Activated CD4-positive, alpha-beta T cell treated with anti-CD3 and anti-CD28 coated beads for 36 hours (primary cell): ENCODE results near the gene UCP2. TPM values are rescaled to one million over a fixed set of nuclear protein-coding genes. Genes with fewer than 3 reads are reported as not detected.

Source experiments
- ATAC-seq: fragments of 200-7000 bp; cut with Tn5 transposase; one replicate; pipeline ENCODE4 v1.10.0; 2021; ENCODE audit warnings: mild to moderate bottlenecking, moderate library complexity
- CTCF ChIA-PET: fragments of 350-600 bp; sonication (Branson Sonifier 250); formaldehyde crosslinking; loops from one replicate; lab custom pipeline; 2021; ENCODE audit warnings: antibody characterized with exemption; lab: Charles Lee
- POLR2A ChIA-PET: fragments of 350-600 bp; sonication (Branson Sonifier 250); formaldehyde crosslinking; loops from one replicate; lab custom pipeline; 2021; ENCODE audit warnings: antibody characterized with exemption, inconsistent platforms; lab: Charles Lee
- DNase-seq: peaks from one replicate; pipeline ENCODE4 v3.0.0-alpha.2; 2020
- H3K27ac Mint-ChIP-seq: one replicate; pipeline ENCODE4 v1.8.0; 2021; ENCODE audit warnings: mixed read lengths
- H3K27me3 Mint-ChIP-seq: one replicate; pipeline ENCODE4 v1.8.0; 2021; ENCODE audit warnings: mixed read lengths
- H3K36me3 Mint-ChIP-seq: one replicate; pipeline ENCODE4 v1.8.0; 2021; ENCODE audit warnings: low read depth, mixed read lengths
- H3K4me1 Mint-ChIP-seq: one replicate; pipeline ENCODE4 v1.8.0; 2021; ENCODE audit warnings: mixed read lengths
- H3K4me3 Mint-ChIP-seq: one replicate; pipeline ENCODE4 v1.8.0; 2021; ENCODE audit warnings: mild to moderate bottlenecking, moderate library complexity, mixed read lengths
- H3K9me3 Mint-ChIP-seq: one replicate; pipeline ENCODE4 v1.8.0; 2021; ENCODE audit warnings: low read depth, mixed read lengths
- intact Hi-C, 2 experiments: fragments of 100-400 bp; cut with DNase I in 1 of 2; cut with micrococcal nuclease in 1 of 2; formaldehyde crosslinking; loops; one replicate each; pipeline versions ENCODE4 v1.14.2 to v1.15.1; 2022 to 2024; cut with DNase I, micrococcal nuclease
- total RNA-seq, 2 experiments: library from RNA; stranded (reverse); gene quantifications; one replicate each; pipeline ENCODE4 v1.2.3, GENCODE V29; 2021

The UCP2 gene
- 100 to 1,000 TPM; 259 to 261 TPM for total RNA-seq

GRCh38 chr11:73982595-73982989 is at the start of gene UCP2:
UCP2 (minus strand) TSS chr11:73982843; CDS start chr11:73978378, 4,465 bp downstream.
- no peaks in the 10 kb centered on the region for H3K27me3 Mint-ChIP-seq
- DNase-seq, result peak; percentile 92
- peaks cover 46% of the 10 kb centered on the region for H3K36me3 Mint-ChIP-seq
- H3K9me3 Mint-ChIP-seq, result no peaks in the 10 kb centered on the region
- peak within 1 kb of the TSS; percentile 96 for H3K27ac Mint-ChIP-seq
- intact Hi-C loops, result loop anchor here (1.0 to 10.0 kb wide), 9 partner anchors 38 to 762 kb away; partner anchors contain the start of genes C2CD3 (in 1 of the 2), COA4 (in 1 of the 2), FAM168A (in 1 of the 2) and PAAF1 (in 1 of the 2)
- H3K4me1 Mint-ChIP-seq, result peaks cover 65% of the 10 kb centered on the region
- peak; percentile 67 for ATAC-seq
- ChIA-PET POLR2A (interaction anchor here (0.6 to 4.5 kb wide), 9 partner anchors 12 to 188 kb away, joined by 3 to 66 read pairs (median 5); partner anchors contain the start of genes C2CD3 and PPME1), CTCF (interaction anchor here (0.6 to 1.9 kb wide), 5 partner anchors 9 to 598 kb away, joined by 3 to 5 read pairs (median 5); partner anchors contain the start of genes C2CD3 and PPME1)
- peak within 1 kb of the TSS; percentile 89 for H3K4me3 Mint-ChIP-seq

- peak overlapping the region; percentile 8 for H3K27ac Mint-ChIP-seq
- ATAC-seq (peak; percentile 71), DNase-seq (peak; percentile 9)
- ChIA-PET POLR2A (interaction anchor here (1.0 kb wide), 1 partner anchor 51 kb away, joined by 3 read pairs; no protein-coding TSS in a partner anchor), CTCF (no interaction called here)
- H3K9me3 Mint-ChIP-seq, result no peaks in the 10 kb centered on the region
- no peaks in the 10 kb centered on the region for H3K27me3 Mint-ChIP-seq
- intact Hi-C loops, result no loop called here
- H3K36me3 Mint-ChIP-seq, result peaks cover 16% of the 10 kb centered on the region
- no peak overlapping the region for H3K4me3 Mint-ChIP-seq
- peaks cover 27% of the 10 kb centered on the region for H3K4me1 Mint-ChIP-seq
Measured at GRCh38 chr11:74030723-74031676, 48.4 kb upstream of the UCP2 start.

GRCh38 chr11:74025467-74026166 is 43.0 kb upstream of the UCP2 start:
- DNase-seq (peak; percentile 22), ATAC-seq (peak; percentile 24)
- Mint-ChIP-seq H3K27ac (peak overlapping the region; percentile 51), H3K9me3 (no peaks in the 10 kb centered on the region), H3K36me3 (peaks cover 21% of the 10 kb centered on the region), H3K4me1 (peaks cover 34% of the 10 kb centered on the region), H3K27me3 (no peaks in the 10 kb centered on the region), H3K4me3 (no peak overlapping the region)
- ChIA-PET POLR2A (interaction anchor here (0.6 to 1.2 kb wide), 3 partner anchors 12 to 45 kb away, joined by 3 to 6 read pairs (median 4); no protein-coding TSS in a partner anchor), CTCF (interaction anchor here (1.6 kb wide), 1 partner anchor 62 kb away, joined by 5 read pairs; no protein-coding TSS in a partner anchor)
- intact Hi-C loops, result loop anchor here in 1 of 2 experiments (2.0 kb wide), 1 partner anchor 15 kb away; no protein-coding TSS in a partner anchor

GRCh38 chr11:74024261-74025029 is 41.8 kb upstream of the UCP2 start:
- intact Hi-C loops, result loop anchor here in 1 of 2 experiments (2.0 kb wide), 1 partner anchor 14 kb away; no protein-coding TSS in a partner anchor

GRCh38 chr11:74023276-74023675 is 40.6 kb upstream of the UCP2 start:
- Mint-ChIP-seq H3K4me3 (no peak overlapping the region), H3K27me3 (no peaks in the 10 kb centered on the region), H3K27ac (no peak overlapping the region), H3K9me3 (no peaks in the 10 kb centered on the region), H3K36me3 (peaks cover 16% of the 10 kb centered on the region), H3K4me1 (peaks cover 36% of the 10 kb centered on the region)
- no peak for ATAC-seq
- DNase-seq, result no peak
- ChIA-PET POLR2A (interaction anchor here (0.7 kb wide), 1 partner anchor 42 kb away, joined by 4 read pairs; no protein-coding TSS in a partner anchor), CTCF (no interaction called here)
- intact Hi-C loops, result no loop called here

More at GRCh38 chr11:74024261-74025029, 41.8 kb upstream of the UCP2 start:
- Mint-ChIP-seq H3K9me3 (no peaks in the 10 kb centered on the region), H3K27me3 (no peaks in the 10 kb centered on the region), H3K4me3 (no peak overlapping the region), H3K4me1 (peaks cover 29% of the 10 kb centered on the region), H3K27ac (peak overlapping the region; percentile 61), H3K36me3 (peaks cover 19% of the 10 kb centered on the region)
- ChIA-PET POLR2A (no interaction called here), CTCF (no interaction called here)
- peak; percentile 9 for ATAC-seq
- DNase-seq, result peak; percentile 64

- Mint-ChIP-seq H3K27me3 (no peaks in the 10 kb centered on the region), H3K4me3 (no peak overlapping the region), H3K4me1 (peaks cover 34% of the 10 kb centered on the region), H3K27ac (no peak overlapping the region), H3K36me3 (peaks cover 19% of the 10 kb centered on the region), H3K9me3 (no peaks in the 10 kb centered on the region)
- no peak for DNase-seq
- ChIA-PET POLR2A (no interaction called here), CTCF (no interaction called here)
- intact Hi-C loops, result no loop called here
- ATAC-seq, result no peak
Measured at GRCh38 chr11:74022546-74022945, 39.9 kb upstream of the UCP2 start.

- ATAC-seq, result no peak
- H3K9me3 Mint-ChIP-seq, result no peaks in the 10 kb centered on the region
- H3K27ac Mint-ChIP-seq, result no peak overlapping the region
- H3K36me3 Mint-ChIP-seq, result peaks cover 23% of the 10 kb centered on the region
- DNase-seq, result no peak
- ChIA-PET POLR2A (no interaction called here), CTCF (no interaction called here)
- H3K4me3 Mint-ChIP-seq, result no peak overlapping the region
- H3K27me3 Mint-ChIP-seq, result no peaks in the 10 kb centered on the region
- intact Hi-C loops, result loop anchor here in 1 of 2 experiments (2.0 kb wide), 1 partner anchor 39 kb away; the partner anchor contains the start of gene UCP2
- H3K4me1 Mint-ChIP-seq, result peaks cover 34% of the 10 kb centered on the region
Measured at GRCh38 chr11:74021998-74022397, 39.4 kb upstream of the UCP2 start.

- DNase-seq (no peak), ATAC-seq (peak; percentile 5)
- Mint-ChIP-seq H3K4me3 (no peak overlapping the region), H3K36me3 (peaks cover 28% of the 10 kb centered on the region), H3K4me1 (peaks cover 35% of the 10 kb centered on the region), H3K27ac (no peak overlapping the region), H3K27me3 (no peaks in the 10 kb centered on the region), H3K9me3 (no peaks in the 10 kb centered on the region)
- ChIA-PET POLR2A (interaction anchor here (1.8 to 3.3 kb wide), 3 partner anchors 9 to 40 kb away, joined by 6 to 20 read pairs (median 19); no protein-coding TSS in a partner anchor), CTCF (interaction anchor here (0.6 to 1.3 kb wide), 3 partner anchors 9 to 218 kb away, joined by 3 to 8 read pairs (median 4); no protein-coding TSS in a partner anchor)
- intact Hi-C loops, result loop anchor here (1.0 to 2.0 kb wide), 4 partner anchors 9 to 38 kb away; partner anchors contain the start of gene UCP2 (in 1 of the 2)
Measured at GRCh38 chr11:74020539-74020938, 37.9 kb upstream of the UCP2 start.

- CTCF ChIA-PET, result interaction anchor here (1.3 to 3.2 kb wide), 4 partner anchors 15 to 40 kb away, joined by 3 to 11 read pairs (median 8); no protein-coding TSS in a partner anchor
- intact Hi-C loops, result loop anchor here (1.0 to 2.0 kb wide), 4 partner anchors 9 to 37 kb away; partner anchors contain the start of gene UCP2 (in 1 of the 2)
Measured at GRCh38 chr11:74019860-74020259, 37.2 kb upstream of the UCP2 start.

More at GRCh38 chr11:74019860-74020259, 37.2 kb upstream of the UCP2 start:
- Mint-ChIP-seq H3K27ac (no peak overlapping the region), H3K27me3 (no peaks in the 10 kb centered on the region), H3K4me1 (peaks cover 38% of the 10 kb centered on the region), H3K36me3 (peaks cover 28% of the 10 kb centered on the region), H3K9me3 (no peaks in the 10 kb centered on the region), H3K4me3 (peak overlapping the region; percentile 36)
- peak; percentile 83 for DNase-seq
- POLR2A ChIA-PET, result interaction anchor here (0.7 to 3.3 kb wide), 5 partner anchors 8 to 40 kb away, joined by 3 to 20 read pairs (median 6); partner anchors contain the start of gene UCP2
- ATAC-seq, result peak; percentile 86
